Measurements from ENCODE around the gene SOX6.

Gene SOX6

GRCh38 chr11:16041207-16041606, 315.1 kb downstream of the SOX6 start:
- no peaks in the 10 kb centered on the region for H3K4me1 ChIP-seq (ENCODE audit: low read length)
- no peaks in the 10 kb centered on the region for H4K20me1 ChIP-seq (ENCODE audit: insufficient read depth, low read length)
- no peak for TF ChIP-seq EZH2phosphoT487 (IDR thresholded peaks at IDR 0.05; ENCODE audit: low read depth)
- TF ChIP-seq CTCF (IDR thresholded peaks at IDR 0.05; ENCODE audit: low read depth, low read length), result peak; percentile 28
- H3K4me2 ChIP-seq (ENCODE audit: low read length), result no peak overlapping the region
- H3K9me3 ChIP-seq (ENCODE audit: insufficient read depth, low read length), result no peaks in the 10 kb centered on the region
- H3K27me3 ChIP-seq (ENCODE audit: low read depth, low read length), result no peaks in the 10 kb centered on the region
- no peak overlapping the region for H2AFZ ChIP-seq (ENCODE audit: low read depth, low read length)
- H3K4me3 ChIP-seq (ENCODE audit: low read length), result no peak overlapping the region
- H3K79me2 ChIP-seq (ENCODE audit: low read length), result no peaks in the 10 kb centered on the region
- no peak overlapping the region for H3K9ac ChIP-seq (ENCODE audit: low read length)
- H3K27ac ChIP-seq (ENCODE audit: low read length), result no peak overlapping the region
- H3K36me3 ChIP-seq (replicated peaks; ENCODE audit: low read depth, low read length), result no peaks in the 10 kb centered on the region

GRCh38 chr11:16040151-16040550, 316.2 kb downstream of the SOX6 start:
- TF ChIP-seq EZH2phosphoT487 (IDR thresholded peaks at IDR 0.05; ENCODE audit: low read depth) (no peak), CTCF (IDR thresholded peaks at IDR 0.05; ENCODE audit: low read depth, low read length) (no peak)
- Histone ChIP-seq H3K27me3 (ENCODE audit: low read depth, low read length) (no peaks in the 10 kb centered on the region), H2AFZ (ENCODE audit: low read depth, low read length) (no peak overlapping the region)

GRCh38 chr11:16037179-16037578, 319.2 kb downstream of the SOX6 start:
- no peak overlapping the region for H3K4me2 ChIP-seq (ENCODE audit: low read length)
- H2AFZ ChIP-seq (ENCODE audit: low read depth, low read length), result no peak overlapping the region
- no peak for TF ChIP-seq EZH2phosphoT487 (IDR thresholded peaks at IDR 0.05; ENCODE audit: low read depth)
- H3K9me3 ChIP-seq (ENCODE audit: insufficient read depth, low read length), result no peaks in the 10 kb centered on the region
- H3K36me3 ChIP-seq (replicated peaks; ENCODE audit: low read depth, low read length), result no peaks in the 10 kb centered on the region
- H3K27me3 ChIP-seq (ENCODE audit: low read depth, low read length), result no peaks in the 10 kb centered on the region
- H3K9ac ChIP-seq (ENCODE audit: low read length), result no peak overlapping the region
- H3K79me2 ChIP-seq (ENCODE audit: low read length), result no peaks in the 10 kb centered on the region
- H3K27ac ChIP-seq (ENCODE audit: low read length), result no peak overlapping the region
- no peak overlapping the region for H3K4me3 ChIP-seq (ENCODE audit: low read length)
- no peaks in the 10 kb centered on the region for H3K4me1 ChIP-seq (ENCODE audit: low read length)
- H4K20me1 ChIP-seq (ENCODE audit: insufficient read depth, low read length), result no peaks in the 10 kb centered on the region

More at GRCh38 chr11:16040151-16040550, 316.2 kb downstream of the SOX6 start:
- no peak overlapping the region for H3K27ac ChIP-seq (ENCODE audit: low read length)
- no peaks in the 10 kb centered on the region for H3K9me3 ChIP-seq (ENCODE audit: insufficient read depth, low read length)
- H4K20me1 ChIP-seq (ENCODE audit: insufficient read depth, low read length), result no peaks in the 10 kb centered on the region
- no peak overlapping the region for H3K4me2 ChIP-seq (ENCODE audit: low read length)
- H3K9ac ChIP-seq (ENCODE audit: low read length), result no peak overlapping the region
- no peaks in the 10 kb centered on the region for H3K79me2 ChIP-seq (ENCODE audit: low read length)
- H3K4me3 ChIP-seq (ENCODE audit: low read length), result no peak overlapping the region
- no peaks in the 10 kb centered on the region for H3K36me3 ChIP-seq (replicated peaks; ENCODE audit: low read depth, low read length)
- H3K4me1 ChIP-seq (ENCODE audit: low read length), result no peaks in the 10 kb centered on the region

- TF ChIP-seq EZH2phosphoT487 (IDR thresholded peaks at IDR 0.05; ENCODE audit: low read depth) (no peak), CTCF (IDR thresholded peaks at IDR 0.05; ENCODE audit: low read depth, low read length) (no peak)
- no peaks in the 10 kb centered on the region for H4K20me1 ChIP-seq (ENCODE audit: insufficient read depth, low read length)
- no peaks in the 10 kb centered on the region for H3K36me3 ChIP-seq (replicated peaks; ENCODE audit: low read depth, low read length)
- H3K27ac ChIP-seq (ENCODE audit: low read length), result no peak overlapping the region
- H3K4me1 ChIP-seq (ENCODE audit: low read length), result no peaks in the 10 kb centered on the region
- H3K9me3 ChIP-seq (ENCODE audit: insufficient read depth, low read length), result no peaks in the 10 kb centered on the region
- H3K4me3 ChIP-seq (ENCODE audit: low read length), result no peak overlapping the region
- H3K4me2 ChIP-seq (ENCODE audit: low read length), result no peak overlapping the region
- no peak overlapping the region for H2AFZ ChIP-seq (ENCODE audit: low read depth, low read length)
- no peaks in the 10 kb centered on the region for H3K27me3 ChIP-seq (ENCODE audit: low read depth, low read length)
- H3K79me2 ChIP-seq (ENCODE audit: low read length), result no peaks in the 10 kb centered on the region
- no peak overlapping the region for H3K9ac ChIP-seq (ENCODE audit: low read length)
Measured at GRCh38 chr11:16036218-16036617, 320.1 kb downstream of the SOX6 start.

- no peak overlapping the region for H3K4me2 ChIP-seq (ENCODE audit: low read length)
- H3K9me3 ChIP-seq (ENCODE audit: insufficient read depth, low read length), result no peaks in the 10 kb centered on the region
- H3K27me3 ChIP-seq (ENCODE audit: low read depth, low read length), result no peaks in the 10 kb centered on the region
- H2AFZ ChIP-seq (ENCODE audit: low read depth, low read length), result no peak overlapping the region
- H3K4me3 ChIP-seq (ENCODE audit: low read length), result no peak overlapping the region
- H4K20me1 ChIP-seq (ENCODE audit: insufficient read depth, low read length), result no peaks in the 10 kb centered on the region
- no peak overlapping the region for H3K9ac ChIP-seq (ENCODE audit: low read length)
- H3K27ac ChIP-seq (ENCODE audit: low read length), result no peak overlapping the region
- no peak for TF ChIP-seq EZH2phosphoT487 (IDR thresholded peaks at IDR 0.05; ENCODE audit: low read depth)
- TF ChIP-seq CTCF (IDR thresholded peaks at IDR 0.05; ENCODE audit: low read depth, low read length), result no peak
- H3K36me3 ChIP-seq (replicated peaks; ENCODE audit: low read depth, low read length), result no peaks in the 10 kb centered on the region
- H3K79me2 ChIP-seq (ENCODE audit: low read length), result no peaks in the 10 kb centered on the region
- H3K4me1 ChIP-seq (ENCODE audit: low read length), result no peaks in the 10 kb centered on the region
Measured at GRCh38 chr11:16034074-16034473, 322.3 kb downstream of the SOX6 start.
